OCI-LY3 (cell line): Measurements from ENCODE around the gene SCRN2.

ENCODE experiments used
- H2AFZ ChIP-seq: fragments of 200-600, 300-600 bp; shearing (Covaris generic); 2 replicates; pipeline ENCODE4 v1.6.0; 2014; ENCODE audit warnings: antibody characterized with exemption, low read depth, low read length
- H3K27ac ChIP-seq: fragments of 200-600, 300-600 bp; sonication (generic); 2 replicates; pipeline ENCODE4 v1.5.1; 2014; ENCODE audit warnings: mild to moderate bottlenecking, low read length, moderate library complexity, mixed read lengths
- H3K27me3 ChIP-seq: fragments of 200-600, 300-600 bp; sonication (generic); 2 replicates; pipeline ENCODE4 v1.6.1; 2014; ENCODE audit warnings: low read depth, low read length, mixed read lengths
- H3K36me3 ChIP-seq: fragments of 200-600, 300-600 bp; sonication (generic); replicated peaks from 2 replicates; pipeline ENCODE3; 2014; ENCODE audit warnings: low read depth, low read length, mixed read lengths
- H3K4me1 ChIP-seq: fragments of 300-600, 200-600 bp; sonication (generic); 2 replicates; pipeline ENCODE4 v1.6.1; 2014; ENCODE audit warnings: low read length, mixed read lengths
- H3K4me2 ChIP-seq: fragments of 200-600, 300-600 bp; sonication (generic); 2 replicates; pipeline ENCODE4 v1.6.1; 2014; ENCODE audit warnings: low read length, mixed read lengths
- H3K4me3 ChIP-seq: fragments of 300-600, 200-600 bp; sonication (generic); 2 replicates; pipeline ENCODE4 v1.5.1; 2014; ENCODE audit warnings: antibody characterized with exemption, mild to moderate bottlenecking, low read length, moderate library complexity
- H3K79me2 ChIP-seq: fragments of 300-600, 200-600 bp; shearing (Covaris generic); 2 replicates; pipeline ENCODE4 v1.6.1; 2014; ENCODE audit warnings: mild to moderate bottlenecking, low read length, mixed read lengths
- H3K9ac ChIP-seq: fragments of 300-600, 200-600 bp; shearing (Covaris generic); 2 replicates; pipeline ENCODE4 v1.6.0; 2014; ENCODE audit warnings: mild to moderate bottlenecking, low read length, moderate library complexity
- H3K9me3 ChIP-seq: fragments of 200-600, 300-600 bp; shearing (Covaris generic); 2 replicates; pipeline ENCODE4 v1.6.1; 2014; ENCODE audit warnings: low read length, mixed read lengths; ENCODE audit not compliant: insufficient read depth
- H4K20me1 ChIP-seq: fragments of 200-600, 300-600 bp; sonication (generic); 2 replicates; pipeline ENCODE4 v1.6.1; 2016; ENCODE audit warnings: low read length, mixed read lengths; ENCODE audit not compliant: insufficient read depth
- CTCF ChIP-seq: fragments of 200-600, 300-600 bp; sonication (generic); IDR thresholded peaks from 2 replicates; pipeline ENCODE4 v1.5.1; 2014; ENCODE audit warnings: antibody characterized with exemption, low read length, low read depth
- EZH2phosphoT487 ChIP-seq: fragments of 200-600 bp; shearing (Covaris generic); IDR thresholded peaks from 2 replicates; pipeline ENCODE4 v1.6.1; 2018; ENCODE audit warnings: antibody characterized with exemption, mixed run types, low read depth

SCRN2 gene

GRCh38 chr17:47808036-47808829 lies 32.8 kb downstream of the SCRN2 start:
- no peaks in the 10 kb centered on the region for H3K9me3 ChIP-seq
- no peak overlapping the region for H3K4me3 ChIP-seq
- no peaks in the 10 kb centered on the region for H4K20me1 ChIP-seq
- no peak overlapping the region for H3K27ac ChIP-seq
- no peaks in the 10 kb centered on the region for H3K4me1 ChIP-seq
- H3K79me2 ChIP-seq: no peaks in the 10 kb centered on the region
- no peaks in the 10 kb centered on the region for H3K36me3 ChIP-seq
- TF ChIP-seq CTCF (no peak), EZH2phosphoT487 (no peak)
- no peaks in the 10 kb centered on the region for H3K27me3 ChIP-seq
- no peak overlapping the region for H2AFZ ChIP-seq
- no peak overlapping the region for H3K9ac ChIP-seq
- no peak overlapping the region for H3K4me2 ChIP-seq

GRCh38 chr17:47807421-47807820 lies 33.7 kb downstream of the SCRN2 start:
- no peak for TF ChIP-seq CTCF
- no peak for TF ChIP-seq EZH2phosphoT487
- H3K27ac ChIP-seq: no peak overlapping the region
- H3K36me3 ChIP-seq: no peaks in the 10 kb centered on the region
- no peaks in the 10 kb centered on the region for H4K20me1 ChIP-seq
- H3K79me2 ChIP-seq: no peaks in the 10 kb centered on the region
- H3K4me1 ChIP-seq: no peaks in the 10 kb centered on the region
- no peaks in the 10 kb centered on the region for H3K27me3 ChIP-seq
- H3K9me3 ChIP-seq: no peaks in the 10 kb centered on the region
- no peak overlapping the region for H3K4me3 ChIP-seq
- H3K9ac ChIP-seq: no peak overlapping the region
- no peak overlapping the region for H3K4me2 ChIP-seq
- H2AFZ ChIP-seq: no peak overlapping the region

GRCh38 chr17:47806913-47807255 lies 34.2 kb downstream of the SCRN2 start:
- H3K36me3 ChIP-seq: no peaks in the 10 kb centered on the region
- H4K20me1 ChIP-seq: no peaks in the 10 kb centered on the region
- no peak overlapping the region for H3K27ac ChIP-seq
- no peak overlapping the region for H2AFZ ChIP-seq
- H3K4me3 ChIP-seq: no peak overlapping the region
- no peaks in the 10 kb centered on the region for H3K79me2 ChIP-seq
- no peaks in the 10 kb centered on the region for H3K4me1 ChIP-seq
- TF ChIP-seq CTCF: no peak
- TF ChIP-seq EZH2phosphoT487: no peak
- no peak overlapping the region for H3K4me2 ChIP-seq
- no peak overlapping the region for H3K9ac ChIP-seq
- H3K9me3 ChIP-seq: no peaks in the 10 kb centered on the region
- no peaks in the 10 kb centered on the region for H3K27me3 ChIP-seq

- no peaks in the 10 kb centered on the region for H3K4me1 ChIP-seq
- no peaks in the 10 kb centered on the region for H4K20me1 ChIP-seq
- no peaks in the 10 kb centered on the region for H3K79me2 ChIP-seq
These were observed 34.8 kb downstream of the SCRN2 start for GRCh38 chr17:47806026-47806912.

More at GRCh38 chr17:47806026-47806912, 34.8 kb downstream of the SCRN2 start:
- Histone ChIP-seq H2AFZ (no peak overlapping the region), H3K36me3 (no peaks in the 10 kb centered on the region), H3K27ac (no peak overlapping the region), H3K4me2 (no peak overlapping the region), H3K9ac (no peak overlapping the region), H3K27me3 (no peaks in the 10 kb centered on the region), H3K9me3 (no peaks in the 10 kb centered on the region), H3K4me3 (no peak overlapping the region)
- no peak for TF ChIP-seq CTCF
- no peak for TF ChIP-seq EZH2phosphoT487
